NB4 (cell line): ENCODE data around the gene TLE2.
"Not testable (repeated sequence)": the region's sequence is repeated elsewhere in the genome, so short reads cannot be mapped to it uniquely, and the experiment has no call there.

Experiments
- DNase-seq: peaks from one replicate; pipeline ENCODE4 v3.0.0; 2010; ENCODE audit warnings: low read depth
- H3K4me3 ChIP-seq: one replicate; pipeline ENCODE4 v1.5.1; 2011; ENCODE audit warnings: mild to moderate bottlenecking, low read depth, low read length, moderate library complexity
- MYC ChIP-seq: IDR thresholded peaks from 2 replicates; pipeline ENCODE4 v1.6.1; 2011; ENCODE audit warnings: low read depth, low read length
- POLR2A ChIP-seq: IDR thresholded peaks from 2 replicates; pipeline ENCODE4 v1.6.1; 2011; ENCODE audit warnings: mild to moderate bottlenecking; ENCODE audit not compliant: insufficient read length; ENCODE audit errors: extremely low read depth
- TF ChIP-seq, protein P1 (sequence below): IDR thresholded peaks from 2 replicates; pipeline ENCODE4 v1.6.1; 2011; ENCODE audit warnings: low read depth, low read length
- TF ChIP-seq, protein P2 (sequence below): IDR thresholded peaks from one replicate; pipeline ENCODE4 v1.5.1; 2012; ENCODE audit warnings: low read depth, low read length

TLE2 gene

DNA sequence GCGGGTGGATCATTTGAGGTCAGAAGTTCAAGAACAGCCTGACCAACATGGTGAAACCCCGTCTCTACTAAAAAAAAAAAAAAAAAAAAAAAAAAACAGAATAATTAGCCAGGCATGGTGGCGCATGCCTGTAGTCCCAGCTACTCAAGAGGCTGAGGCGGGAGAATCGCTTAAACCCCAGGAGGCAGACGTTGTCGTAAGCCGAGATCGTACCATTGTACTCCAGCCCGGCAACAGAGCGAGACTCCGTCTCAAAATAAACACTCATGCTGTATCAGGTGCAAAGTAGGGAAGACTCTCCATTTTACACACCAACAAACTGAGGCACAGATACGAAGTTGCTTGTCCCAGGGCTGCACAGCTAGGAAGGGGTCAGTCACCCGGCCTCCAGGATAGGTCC lies 36.1 kb downstream of the TLE2 start:
- H3K4me3 ChIP-seq, result no peak overlapping the region
- TF ChIP-seq, protein P1, sequence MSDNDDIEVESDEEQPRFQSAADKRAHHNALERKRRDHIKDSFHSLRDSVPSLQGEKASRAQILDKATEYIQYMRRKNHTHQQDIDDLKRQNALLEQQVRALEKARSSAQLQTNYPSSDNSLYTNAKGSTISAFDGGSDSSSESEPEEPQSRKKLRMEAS, result no peak
- TF ChIP-seq POLR2A (no peak), MYC (no peak)
- TF ChIP-seq, protein P2, sequence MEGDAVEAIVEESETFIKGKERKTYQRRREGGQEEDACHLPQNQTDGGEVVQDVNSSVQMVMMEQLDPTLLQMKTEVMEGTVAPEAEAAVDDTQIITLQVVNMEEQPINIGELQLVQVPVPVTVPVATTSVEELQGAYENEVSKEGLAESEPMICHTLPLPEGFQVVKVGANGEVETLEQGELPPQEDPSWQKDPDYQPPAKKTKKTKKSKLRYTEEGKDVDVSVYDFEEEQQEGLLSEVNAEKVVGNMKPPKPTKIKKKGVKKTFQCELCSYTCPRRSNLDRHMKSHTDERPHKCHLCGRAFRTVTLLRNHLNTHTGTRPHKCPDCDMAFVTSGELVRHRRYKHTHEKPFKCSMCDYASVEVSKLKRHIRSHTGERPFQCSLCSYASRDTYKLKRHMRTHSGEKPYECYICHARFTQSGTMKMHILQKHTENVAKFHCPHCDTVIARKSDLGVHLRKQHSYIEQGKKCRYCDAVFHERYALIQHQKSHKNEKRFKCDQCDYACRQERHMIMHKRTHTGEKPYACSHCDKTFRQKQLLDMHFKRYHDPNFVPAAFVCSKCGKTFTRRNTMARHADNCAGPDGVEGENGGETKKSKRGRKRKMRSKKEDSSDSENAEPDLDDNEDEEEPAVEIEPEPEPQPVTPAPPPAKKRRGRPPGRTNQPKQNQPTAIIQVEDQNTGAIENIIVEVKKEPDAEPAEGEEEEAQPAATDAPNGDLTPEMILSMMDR, result no peak
- DNase-seq, result no peak

DNA sequence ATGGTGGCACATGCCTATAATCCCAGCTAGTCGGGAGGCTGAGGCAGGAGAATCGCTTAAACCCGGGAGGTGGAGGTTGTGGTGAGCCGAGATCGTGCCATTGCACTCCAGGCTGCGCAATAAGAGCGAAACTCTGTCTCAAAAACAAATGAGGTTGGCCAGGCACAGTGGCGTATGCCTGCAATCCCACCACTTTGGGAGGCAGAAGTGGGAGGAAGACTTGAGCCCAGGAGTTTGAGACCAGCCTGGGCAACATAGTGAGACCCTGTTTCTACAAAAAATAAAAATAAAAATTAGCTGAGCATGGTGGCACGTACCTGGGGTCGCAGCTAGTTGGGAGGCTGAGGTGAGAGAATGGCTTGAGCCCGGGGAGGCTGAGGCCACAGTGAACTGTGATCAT lies 36.7 kb downstream of the TLE2 start:
- H3K4me3 ChIP-seq, DNase-seq: not testable (repeated sequence)

DNA sequence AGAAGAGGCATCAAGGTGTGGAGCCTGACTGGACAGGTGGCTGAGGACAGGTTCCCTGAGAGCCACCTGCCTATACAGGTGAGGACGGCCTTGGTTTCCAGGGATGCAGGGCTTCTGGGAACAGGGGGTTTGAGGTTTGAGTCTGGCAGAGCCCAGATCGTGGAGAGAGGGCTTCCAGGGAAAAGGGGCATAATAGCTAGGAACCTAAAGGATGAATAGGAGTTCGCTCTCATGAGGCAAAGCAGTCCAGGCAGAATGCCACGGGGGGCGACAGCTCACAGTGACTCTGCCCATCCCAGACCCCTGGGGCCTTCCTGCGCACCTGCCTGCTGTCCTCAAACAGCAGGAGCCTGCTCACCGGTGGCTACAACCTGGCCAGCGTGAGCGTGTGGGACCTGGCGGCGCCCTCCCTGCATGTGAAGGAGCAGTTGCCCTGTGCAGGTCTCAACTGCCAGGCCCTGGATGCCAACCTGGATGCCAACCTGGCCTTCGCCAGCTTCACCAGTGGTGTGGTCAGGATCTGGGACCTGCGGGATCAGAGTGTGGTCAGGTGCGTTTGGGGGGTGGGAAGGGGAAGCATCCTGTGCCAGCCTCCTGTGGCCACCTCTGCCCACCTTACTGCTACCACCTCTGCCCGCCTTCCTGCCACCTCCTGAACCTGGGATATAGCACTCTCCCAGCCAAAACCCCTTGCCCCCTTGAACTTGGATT lies 39.7 kb downstream of the TLE2 start:
- TF ChIP-seq, protein P1, result no peak
- TF ChIP-seq POLR2A, result no peak
- TF ChIP-seq, protein P2, result no peak
- no peak for TF ChIP-seq MYC
- DNase-seq, result no peak
- H3K4me3 ChIP-seq, result no peak overlapping the region

DNA sequence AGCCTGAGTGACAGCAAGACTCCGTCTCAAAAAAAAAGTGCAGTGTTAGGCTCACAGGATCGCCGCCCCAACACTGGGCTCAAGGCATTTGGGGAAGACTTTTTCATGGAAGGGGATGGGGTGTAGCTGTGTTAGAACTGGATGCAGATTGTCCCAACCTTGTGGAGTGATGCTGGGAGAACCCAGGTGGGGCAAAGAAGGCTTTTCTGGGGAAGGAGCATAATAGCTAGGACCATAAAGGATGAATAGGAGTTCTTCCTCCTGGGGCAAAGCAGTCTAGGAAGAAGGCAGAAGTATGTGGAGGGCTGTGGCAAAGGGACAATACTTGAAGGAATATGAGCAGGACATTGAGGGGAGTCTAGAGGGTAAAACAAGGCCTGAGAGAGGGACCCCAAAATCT lies 40.5 kb downstream of the TLE2 start:
- H3K4me3 ChIP-seq, result no peak overlapping the region
- DNase-seq, result no peak
- TF ChIP-seq, protein P2, result no peak
- TF ChIP-seq, protein P1, result no peak
- TF ChIP-seq MYC, result no peak

DNA sequence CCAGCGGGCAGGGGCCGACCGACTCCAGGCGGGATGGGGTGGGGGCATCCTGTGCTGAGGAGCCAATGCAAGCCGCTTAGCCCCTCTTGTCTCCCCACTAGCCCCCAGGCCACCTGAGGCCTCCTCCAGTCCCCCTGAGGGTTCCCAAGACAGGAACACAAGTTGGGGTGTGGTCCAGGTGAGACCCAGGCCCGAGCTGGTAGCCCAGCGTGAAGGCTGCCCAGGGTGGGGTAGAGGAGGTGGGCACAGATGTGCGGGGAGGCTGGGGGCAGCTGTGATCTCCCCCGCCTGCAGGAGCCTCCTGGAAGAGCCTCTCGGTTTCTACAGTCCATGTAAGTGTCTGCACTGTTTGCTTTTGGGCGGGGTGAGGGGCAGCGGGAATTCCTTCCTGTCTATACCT lies 41.3 kb downstream of the TLE2 start:
- TF ChIP-seq, protein P2, result no peak
- no peak for TF ChIP-seq POLR2A
- TF ChIP-seq, protein P1, result no peak
- TF ChIP-seq MYC, result no peak
- no peak overlapping the region for H3K4me3 ChIP-seq
- DNase-seq, result no peak

DNA sequence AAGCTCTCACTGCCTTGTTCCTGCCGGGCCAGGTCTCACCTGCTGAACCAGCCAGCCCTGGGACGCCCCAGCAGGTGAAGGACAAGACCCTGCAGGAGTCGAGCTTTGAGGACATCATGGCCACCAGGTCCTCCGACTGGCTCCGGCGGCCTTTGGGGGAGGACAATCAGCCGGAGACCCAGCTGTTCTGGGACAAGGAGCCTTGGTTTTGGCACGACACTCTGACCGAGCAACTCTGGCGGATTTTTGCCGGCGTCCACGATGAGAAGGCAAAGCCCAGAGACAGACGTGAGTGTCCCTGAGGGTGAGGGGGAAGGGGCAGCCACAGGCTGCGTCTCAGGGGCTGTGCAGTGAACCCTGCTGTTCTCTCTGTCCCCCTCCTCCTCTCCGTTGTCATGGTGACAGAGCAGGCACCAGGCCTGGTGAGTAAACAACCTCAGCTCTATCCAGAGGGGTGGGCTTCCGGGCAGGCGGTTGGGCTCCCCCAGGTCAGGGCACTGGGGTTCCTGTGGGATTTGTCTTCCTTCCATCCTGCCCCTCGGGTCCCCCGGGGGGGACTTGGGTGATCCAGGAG lies 42.0 kb downstream of the TLE2 start:
- TF ChIP-seq POLR2A (no peak), MYC (no peak)
- TF ChIP-seq, protein P2, result no peak
- TF ChIP-seq, protein P1, result no peak
- DNase-seq, result no peak
- no peak overlapping the region for H3K4me3 ChIP-seq
